ENCODE measurements around the gene TMED9.
A peak's percentile ranks its signal among the peaks of the same experiment; 100 is the strongest.
"Not testable (repeated sequence)": the region's sequence is repeated elsewhere in the genome, so short reads cannot be mapped to it uniquely, and the experiment has no call there.

The TMED9 gene

DNA sequence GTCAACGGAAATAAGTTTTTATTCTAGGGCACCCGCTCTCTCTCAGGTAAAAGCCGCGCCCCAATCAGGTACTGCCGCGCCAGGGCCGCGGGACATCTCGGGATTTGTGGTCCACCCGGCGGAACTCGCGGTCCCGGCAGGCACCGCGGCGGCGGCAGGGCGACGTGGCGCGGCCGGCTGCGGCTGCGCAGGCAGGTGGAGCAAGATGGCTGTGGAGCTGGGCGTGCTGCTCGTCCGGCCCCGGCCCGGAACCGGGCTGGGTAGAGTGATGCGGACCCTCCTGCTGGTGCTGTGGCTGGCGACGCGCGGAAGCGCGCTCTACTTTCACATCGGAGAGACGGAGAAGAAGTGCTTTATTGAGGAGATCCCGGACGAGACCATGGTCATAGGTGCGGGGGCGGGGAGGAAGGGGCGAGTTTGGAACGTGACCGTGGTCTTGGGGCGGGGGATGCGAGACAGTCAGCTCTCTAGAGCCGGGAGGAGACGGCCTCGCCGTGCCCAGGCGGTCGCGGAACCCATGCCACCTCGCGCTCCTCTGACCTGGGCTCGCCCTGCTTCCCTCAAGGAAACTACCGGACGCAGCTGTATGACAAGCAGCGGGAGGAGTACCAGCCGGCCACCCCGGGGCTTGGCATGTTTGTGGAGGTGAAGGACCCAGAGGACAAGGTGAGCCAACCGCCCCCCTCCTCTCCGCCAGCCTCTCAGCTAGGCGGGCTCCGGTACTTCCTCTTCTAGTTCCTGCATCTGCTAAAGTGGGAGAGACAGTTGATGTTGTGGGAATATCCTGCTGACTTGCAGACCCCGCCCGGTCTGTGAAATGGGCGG lies at the start of gene TMED9:
TMED9 (plus strand) TSS at position 194 of the 825 bp plus-strand sequence; CDS start at position 206, 12 bp downstream.
- DNase-seq = peak; percentile 72

DNA sequence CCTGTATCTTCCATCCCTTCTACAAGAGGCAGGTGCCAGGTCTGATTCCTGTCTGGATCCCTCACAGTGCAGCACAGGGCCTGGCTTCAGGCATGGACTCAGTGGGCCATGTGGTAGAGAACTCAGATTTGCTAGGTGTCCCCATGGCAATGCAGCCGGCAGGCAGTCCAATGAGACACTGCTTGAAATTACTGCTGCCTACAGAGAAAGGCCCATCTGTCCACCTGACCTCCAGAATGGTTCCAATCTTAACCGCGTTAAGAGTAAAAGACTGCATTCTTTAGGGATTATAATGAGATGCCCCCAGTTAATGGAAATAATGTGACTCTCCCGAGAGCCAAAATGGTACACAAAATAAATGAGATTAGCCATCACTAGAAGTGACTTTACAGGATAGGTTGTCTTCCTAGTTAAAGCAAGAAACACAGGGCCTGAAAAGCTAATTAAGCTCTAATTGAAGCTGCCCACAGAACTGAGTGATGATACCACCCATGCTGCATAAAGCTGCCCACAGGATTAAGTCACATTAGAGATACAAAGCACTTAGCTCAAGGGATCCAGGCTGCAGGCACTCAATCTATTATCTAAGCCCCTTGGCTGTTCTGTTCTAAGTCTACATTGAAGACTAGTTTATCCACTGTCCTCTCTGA lies 49.1 kb upstream of the TMED9 start:
- DNase-seq = no peak

DNA sequence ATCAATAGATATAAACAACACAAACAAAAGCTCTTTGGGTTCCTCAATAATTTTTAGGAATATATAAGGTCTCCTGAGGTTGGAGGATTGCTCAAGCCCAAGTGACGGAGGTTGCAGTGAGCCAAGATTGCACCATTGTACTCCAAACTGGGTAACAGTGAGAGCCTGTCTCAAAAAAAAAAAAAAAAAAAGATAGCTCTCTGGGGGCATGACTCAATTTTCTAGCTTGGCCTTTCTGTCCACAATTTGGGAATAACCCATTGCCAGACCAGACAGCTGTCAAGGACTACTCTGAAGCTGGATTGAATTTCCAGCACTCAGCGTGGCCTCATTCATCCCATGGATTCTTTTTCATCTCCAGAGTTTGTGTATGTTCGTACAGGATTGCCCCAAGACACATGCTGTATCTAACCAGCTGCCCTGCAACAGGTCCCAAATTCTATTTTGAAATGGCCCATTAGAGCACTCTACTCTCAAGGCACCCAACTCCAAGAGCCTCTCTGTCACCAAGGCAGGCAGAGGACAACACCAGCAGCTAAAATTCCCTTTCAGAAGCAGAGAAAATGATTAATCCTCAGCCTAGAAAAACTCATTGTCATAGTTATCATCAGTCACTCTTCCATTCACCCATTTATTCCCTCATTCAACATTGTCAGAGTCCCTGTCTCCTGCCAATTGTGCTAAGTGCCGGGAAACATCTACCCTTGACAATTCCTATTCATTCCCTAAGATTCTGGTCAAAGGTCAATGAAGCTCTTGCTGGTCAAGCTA lies 46.3 kb upstream of the TMED9 start:
- no peak for DNase-seq

DNA sequence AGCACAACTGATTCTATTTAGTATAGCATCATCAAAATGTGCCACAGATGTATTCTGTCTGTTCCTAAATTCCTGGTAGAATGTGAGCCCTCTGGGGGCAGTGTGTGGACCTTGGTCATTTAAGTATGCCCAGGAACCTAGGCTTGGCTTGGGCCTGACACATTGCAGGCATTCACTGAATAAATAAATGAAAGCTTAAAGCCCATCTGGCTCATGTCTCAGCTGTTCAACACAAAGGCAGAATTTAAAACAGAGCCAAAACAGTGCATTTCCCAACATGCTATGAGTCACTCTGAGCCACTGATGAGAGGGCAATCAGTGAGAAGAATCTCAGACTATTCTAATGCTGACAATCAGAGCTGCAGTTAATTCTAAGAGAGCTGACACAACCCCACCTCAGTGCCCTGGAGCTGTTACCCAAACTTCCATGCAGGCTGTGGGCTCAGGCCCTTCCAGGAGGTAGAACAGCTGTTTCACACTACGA lies 45.7 kb upstream of the TMED9 start:
- DNase-seq = no peak

DNA sequence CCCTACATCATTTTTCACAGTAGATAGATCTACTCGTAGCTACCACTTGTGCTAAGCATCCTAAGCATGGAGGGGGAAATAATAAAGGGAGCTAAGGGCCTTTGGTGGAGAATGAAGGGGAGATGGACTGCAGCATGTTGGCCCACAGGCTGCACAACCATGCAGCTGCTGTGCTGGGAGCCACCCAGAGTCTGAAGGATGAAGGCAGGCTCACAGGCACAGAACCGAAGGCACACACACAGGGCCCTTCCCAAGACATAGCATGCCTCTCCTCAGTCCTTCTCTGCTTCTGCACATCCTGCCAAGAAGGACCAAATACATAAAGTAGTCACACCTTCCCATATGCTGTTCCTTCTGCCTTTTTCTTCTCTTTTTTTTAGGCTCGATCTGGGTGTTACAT lies 44.3 kb upstream of the TMED9 start:
- DNase-seq = no peak

DNA sequence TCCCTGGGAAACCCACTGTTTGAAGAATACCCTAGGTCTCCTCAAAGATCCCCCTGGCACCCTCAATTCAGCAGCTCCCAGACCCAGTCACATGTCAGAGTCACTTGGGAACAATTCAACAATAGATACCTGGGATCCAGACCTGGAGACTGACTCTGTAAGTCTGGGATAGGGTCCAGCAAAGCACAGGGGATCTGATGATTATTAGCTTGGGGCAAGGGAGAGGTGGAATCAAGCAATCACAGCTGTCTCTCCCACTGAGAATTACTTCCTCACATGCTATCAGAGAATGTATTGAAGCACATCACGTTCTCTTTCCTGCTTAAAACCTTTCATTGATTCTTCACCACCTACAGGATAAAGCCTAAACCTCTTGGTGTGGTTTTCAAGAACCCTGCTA lies 43.5 kb upstream of the TMED9 start:
- DNase-seq = no peak

DNA sequence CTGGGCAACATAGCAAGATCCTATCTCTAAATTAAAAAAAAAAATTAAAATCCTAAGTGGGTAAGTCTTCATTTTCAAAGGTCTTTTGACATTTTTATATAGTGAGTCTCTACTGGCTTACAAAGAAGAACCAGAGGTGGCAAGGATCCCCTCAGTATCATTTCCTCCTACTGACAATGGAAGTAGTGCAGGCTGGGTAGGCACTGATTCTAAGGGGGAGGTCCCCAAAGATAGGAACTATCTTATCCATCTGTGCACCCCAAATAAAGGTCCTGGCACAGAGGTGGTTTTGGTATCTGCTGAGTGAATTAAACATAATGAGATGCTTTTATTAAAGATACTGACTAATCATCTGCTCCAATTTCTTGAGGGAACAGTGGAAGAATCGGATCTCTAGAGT lies 41.9 kb upstream of the TMED9 start:
- no peak for DNase-seq

DNA sequence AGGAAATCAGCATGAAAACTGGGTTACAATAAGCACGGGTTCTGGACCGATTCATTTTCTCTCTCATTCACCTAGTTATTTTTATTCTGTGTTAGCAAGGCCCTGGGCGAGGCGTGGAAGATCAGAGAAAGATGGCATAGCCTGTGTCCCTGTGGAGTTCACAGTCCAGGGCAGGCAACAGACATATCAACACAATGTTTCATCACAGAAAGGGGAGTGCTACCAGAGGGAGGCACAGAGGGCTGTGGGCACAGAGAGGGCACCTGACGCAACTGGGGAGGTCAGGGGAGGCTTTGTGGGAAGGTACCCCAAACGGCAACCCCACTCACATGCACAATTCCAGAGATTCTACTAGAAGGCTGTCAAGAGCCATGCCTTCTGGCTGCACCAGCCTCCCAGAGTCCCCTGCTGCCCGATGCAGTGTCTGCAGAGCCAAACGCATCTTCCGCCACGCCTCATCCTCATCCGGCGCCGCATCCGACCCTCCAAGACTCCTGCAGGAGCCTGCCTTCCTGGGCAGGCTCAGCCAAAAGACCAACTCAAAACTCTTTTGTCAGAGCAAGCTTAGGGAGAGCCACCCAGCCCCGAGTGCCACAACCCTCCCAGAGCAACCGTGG lies 39.1 kb upstream of the TMED9 start:
- no peak for DNase-seq

DNA sequence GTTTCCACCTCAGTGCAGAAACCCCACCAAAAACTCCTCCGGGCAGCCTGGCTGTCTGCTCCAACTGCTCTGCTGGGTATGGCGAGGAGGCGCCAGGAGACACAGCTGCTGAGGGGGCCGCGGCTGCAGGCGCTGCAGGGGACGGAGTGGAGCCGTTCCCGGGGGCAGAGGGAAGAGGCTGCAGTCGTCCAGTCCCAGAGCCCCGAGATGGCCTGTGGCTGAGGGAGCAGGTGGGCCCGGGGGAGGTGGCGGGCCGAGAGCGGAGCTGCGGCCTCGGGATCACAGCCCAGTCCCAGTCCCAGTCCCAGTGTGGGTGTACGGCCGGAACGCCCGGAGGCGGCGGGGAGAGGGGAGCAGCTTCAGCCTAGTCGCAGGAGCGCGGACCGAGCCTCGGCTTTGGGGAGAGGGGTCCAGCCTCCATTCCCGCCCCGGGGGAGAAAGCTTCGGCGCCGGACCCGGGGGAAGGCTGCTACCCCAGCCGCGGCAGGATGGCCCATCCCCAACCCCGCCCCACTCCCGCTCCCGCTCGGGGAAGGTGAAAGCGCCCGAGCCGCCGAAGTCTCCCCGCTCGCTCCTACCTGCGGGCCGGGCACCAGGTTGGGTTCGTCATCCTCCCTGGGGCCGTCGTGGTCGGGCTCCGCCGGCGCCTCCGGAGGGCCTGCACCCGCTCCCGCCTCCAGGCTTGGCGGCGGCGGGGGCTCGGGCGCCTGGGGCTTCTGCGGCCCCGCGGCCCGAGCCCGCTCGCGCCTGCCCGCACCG lies 38.2 kb upstream of the TMED9 start:
- no peak for DNase-seq

DNA sequence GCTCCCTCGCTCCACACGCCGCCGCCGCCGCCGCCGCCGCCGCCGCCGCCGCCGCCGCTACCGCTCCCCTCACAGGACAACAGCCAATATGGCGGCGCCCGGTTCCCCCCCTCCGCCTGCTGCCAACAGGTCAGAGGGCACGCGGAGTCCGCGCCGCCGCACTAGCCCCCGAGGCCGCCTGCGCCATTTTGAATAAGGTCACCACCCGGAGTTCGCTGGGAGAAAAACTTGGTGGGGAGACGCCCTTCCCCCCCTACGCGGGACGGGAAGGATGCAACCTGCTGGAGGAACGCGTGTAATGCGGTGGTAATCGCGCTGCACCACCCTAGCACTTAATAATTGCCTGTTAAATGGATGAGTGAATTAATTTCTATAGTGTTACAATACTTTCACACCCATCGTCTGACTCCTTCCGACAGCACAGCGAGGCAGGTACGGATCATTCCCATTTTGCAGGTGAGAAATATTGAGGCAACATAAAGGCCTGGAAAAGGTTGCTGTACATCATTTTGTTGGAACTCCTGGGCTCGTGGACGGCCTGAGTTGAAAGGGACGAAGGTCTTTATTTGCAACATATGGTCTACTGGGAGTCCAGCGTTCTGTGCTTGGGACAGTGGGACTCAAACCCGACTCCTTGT lies 37.4 kb upstream of the TMED9 start, which contains the start of gene FAM193B:
FAM193B (minus strand) TSS at position 90 of the 638 bp plus-strand sequence. CDS start 105 bp downstream, outside the sequence.
- DNase-seq = peak; percentile 77

DNA sequence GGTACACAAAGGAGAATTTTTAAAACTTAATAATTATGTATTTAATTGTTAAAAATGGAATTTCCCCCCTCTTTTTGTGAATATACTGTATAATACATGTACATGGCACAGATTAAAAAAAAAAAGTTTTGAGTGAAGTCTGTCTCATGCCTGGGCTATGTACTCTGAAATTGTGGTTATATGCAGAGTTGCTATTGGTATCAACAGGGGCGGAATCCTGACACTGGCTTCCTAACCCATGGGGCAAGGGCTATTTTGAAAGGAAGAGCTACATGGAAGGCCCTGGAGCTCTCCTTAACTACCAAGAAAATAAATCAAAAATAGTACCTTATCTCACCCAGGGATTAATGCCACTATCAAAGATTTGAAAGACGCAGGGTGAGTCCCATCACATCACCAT lies 36.8 kb upstream of the TMED9 start:
- no peak for DNase-seq

DNA sequence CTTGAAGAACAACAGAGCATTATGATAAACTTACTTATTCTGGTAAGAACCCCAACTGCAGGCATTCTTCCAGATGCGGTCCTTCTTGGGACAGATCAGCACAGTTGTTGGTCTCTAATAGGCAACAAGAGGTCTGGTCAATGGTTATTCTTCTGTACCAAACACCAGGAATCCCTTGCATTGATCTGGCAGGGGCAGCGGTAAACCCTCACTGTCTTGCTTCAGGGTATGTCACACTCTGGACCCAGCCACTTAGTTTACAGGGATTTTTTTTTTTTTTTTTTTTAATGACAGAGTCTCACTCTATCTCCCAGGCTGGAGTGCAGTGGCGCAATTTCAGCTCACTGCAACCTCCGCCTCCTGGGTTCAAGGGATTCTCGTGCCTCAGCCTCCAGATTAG lies 36.3 kb upstream of the TMED9 start:
- DNase-seq = no peak

DNA sequence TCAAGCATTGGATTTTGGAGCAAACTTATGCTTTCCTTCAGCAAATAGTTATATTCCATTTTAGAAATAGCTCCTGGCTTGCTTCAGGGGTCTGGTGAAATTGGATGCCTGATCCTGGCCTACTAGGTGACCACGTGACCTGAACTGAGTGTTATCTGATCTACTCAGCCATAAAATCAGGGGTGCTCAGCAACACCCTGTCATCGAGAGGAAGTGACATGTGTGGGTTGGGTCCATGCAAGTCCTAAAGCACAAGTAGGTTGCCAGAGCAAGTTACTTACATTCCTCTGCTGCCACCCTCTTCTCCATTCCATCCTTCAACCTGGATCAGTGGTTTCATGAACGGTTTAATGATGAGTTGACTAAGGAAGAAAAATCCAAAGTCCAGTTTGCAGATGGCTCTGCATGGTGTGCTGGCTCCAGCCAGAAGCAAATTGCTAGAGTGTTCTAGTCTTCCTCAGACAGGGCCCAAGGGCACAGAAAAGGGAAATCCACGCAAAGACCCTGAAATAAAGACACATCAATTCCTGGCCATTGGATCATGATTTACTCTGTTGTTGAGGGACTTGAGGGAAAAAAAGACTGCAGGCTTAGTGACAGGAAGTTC lies 34.9 kb upstream of the TMED9 start:
- DNase-seq = peak; percentile 41

DNA sequence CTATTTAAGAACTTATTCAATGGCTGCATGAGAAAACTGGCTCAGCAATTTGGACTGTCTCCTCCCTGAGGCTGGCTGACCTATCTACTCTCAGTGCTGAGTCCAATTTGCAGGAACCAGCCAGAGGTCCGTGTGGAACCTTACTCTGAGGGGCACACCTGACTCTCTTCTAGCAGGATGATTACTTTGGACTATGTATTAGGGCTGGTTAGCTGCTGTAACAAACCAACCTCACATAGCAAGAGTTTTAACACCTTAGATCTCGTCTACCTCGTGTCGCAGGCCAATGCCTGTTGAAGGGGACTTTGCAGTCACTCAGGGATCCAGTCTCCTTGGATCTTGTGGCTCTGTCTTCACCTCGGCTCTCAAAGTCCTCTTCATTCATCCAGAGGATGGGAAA lies 34.2 kb upstream of the TMED9 start:
- no peak for DNase-seq

DNA sequence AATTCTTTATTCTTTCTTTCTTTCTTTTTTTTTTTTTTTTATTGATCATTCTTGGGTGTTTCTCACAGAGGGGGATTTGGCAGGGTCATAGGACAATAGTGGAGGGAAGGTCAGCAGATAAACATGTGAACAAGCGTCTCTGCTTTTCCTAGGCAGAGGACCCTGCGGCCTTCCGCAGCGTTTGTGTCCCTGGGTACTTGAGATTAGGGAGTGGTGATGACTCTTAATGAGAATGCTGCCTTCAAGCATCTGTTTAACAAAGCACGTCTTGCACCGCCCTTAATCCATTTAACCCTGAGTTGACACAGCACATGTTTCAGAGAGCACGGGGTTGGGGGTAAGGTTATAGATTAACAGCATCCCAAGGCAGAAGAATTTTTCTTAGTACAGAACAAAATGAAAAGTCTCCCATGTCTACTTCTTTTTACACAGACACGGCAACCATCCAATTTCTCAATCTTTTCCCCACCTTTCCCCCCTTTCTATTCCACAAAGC lies 32.5 kb upstream of the TMED9 start:
- not testable (repeated sequence) for DNase-seq

DNA sequence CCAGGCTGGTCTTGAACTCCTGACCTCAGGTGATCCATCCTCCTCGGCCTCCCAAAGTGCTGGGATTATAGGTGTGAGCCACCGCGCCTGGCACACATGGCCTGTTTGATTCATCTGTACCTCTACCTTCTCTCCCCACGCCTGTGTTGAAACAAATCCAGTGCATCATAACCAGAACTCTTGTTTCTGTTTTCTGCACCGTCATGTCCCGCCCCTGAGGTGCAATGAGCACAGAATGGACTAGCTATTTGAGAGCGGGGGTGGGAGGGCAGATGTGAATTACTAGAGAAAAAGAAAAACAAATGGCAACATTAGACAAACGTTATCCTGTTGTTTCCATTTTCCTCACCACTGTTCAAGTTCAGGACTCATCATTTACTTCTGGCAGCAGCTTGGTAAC lies 27.0 kb upstream of the TMED9 start:
- no peak for DNase-seq

DNA sequence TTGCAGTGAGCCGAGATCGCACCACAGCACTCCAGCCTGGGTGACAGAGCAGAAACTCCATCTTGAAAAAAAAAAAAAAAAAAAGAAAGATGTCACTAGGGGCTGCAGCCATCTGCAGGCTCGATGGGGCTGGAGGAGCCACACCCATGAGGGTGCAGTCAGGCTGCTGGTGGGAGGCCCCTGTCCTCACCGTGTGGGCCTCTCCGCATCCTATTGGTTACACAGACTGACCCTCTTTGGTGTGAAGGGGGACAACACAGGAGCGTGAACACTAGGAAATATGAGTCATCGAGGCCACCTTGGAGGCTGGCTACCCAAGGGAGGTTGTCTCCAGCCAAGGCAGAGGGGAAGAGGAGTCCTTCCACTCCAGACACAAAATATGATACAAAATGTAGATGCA lies 23.7 kb upstream of the TMED9 start:
- DNase-seq = no peak

DNA sequence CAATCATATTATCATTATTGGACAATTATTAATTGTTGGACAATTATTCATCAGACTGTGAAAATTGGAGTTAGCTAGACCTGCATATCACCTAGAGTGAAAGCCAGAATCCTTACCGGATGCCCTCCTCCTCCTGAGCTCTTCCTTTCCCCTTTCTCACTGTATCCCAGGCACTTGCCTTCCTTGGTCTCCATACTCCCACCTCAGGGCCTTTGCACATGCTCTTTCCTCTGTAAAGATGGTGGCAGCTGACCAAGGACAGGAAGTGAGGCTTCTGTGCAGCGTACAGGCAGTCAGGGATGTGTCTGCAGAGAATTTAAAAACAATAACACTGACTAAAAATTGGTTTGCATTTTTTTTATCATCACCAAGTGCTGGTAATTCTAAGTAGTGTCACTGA lies 22.1 kb upstream of the TMED9 start:
- DNase-seq = no peak

DNA sequence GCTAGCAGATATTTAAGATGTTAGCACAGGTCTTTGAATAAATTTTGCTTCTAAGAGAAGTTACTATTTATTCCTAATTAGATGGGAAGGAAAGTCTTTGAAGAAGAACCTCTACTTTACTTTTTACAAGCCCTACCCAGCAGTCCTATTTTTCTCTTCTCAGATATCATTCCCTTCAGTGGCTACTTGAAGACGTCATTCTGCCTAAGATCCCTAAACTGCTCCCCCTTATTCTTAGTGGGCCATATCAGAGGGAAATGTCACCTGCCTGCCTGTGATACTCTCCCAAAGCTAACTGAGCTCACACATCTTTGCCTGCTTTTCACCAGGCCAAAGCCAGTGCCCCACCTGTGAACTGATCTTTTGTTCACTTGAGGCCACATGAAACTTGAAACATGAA lies 16.5 kb upstream of the TMED9 start:
- no peak for DNase-seq

DNA sequence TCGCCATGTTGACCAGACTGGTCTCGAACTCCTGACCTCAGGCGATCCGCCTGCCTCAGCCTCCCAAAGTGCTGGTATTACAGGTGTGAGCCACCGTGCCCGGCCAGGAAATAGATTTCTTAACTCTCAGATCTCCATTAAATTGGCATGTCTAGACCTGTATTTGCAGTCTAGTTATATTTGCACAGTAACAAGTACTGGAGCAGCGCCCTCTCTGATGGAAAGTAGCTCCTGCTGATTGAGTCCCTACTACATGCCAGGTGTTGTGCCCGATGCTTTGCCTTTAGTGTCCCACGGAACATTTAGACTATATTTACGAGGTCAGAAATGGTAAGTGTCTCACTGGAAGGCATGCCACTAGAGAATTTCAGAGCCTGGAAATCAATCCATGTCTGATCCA lies 15.8 kb upstream of the TMED9 start:
- no peak for DNase-seq

DNA sequence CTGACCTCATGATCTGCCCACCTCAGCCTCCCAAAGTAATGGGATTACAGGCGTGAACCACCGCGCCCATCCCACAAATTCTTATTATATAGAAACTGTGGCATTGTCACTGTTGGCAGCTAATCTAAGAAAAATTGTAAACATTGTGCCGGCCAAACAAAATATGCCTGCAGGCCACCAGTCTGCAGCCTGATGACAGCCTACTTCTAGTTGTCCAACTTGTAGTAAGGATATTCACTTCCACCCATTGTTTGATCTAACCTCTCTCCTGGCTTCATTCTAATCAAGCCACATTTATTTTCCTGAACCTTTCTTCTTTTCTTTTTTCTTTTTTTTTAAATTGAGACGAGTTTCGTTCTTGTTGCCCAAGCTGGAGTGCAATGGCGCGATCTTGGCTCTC lies 13.7 kb upstream of the TMED9 start:
- DNase-seq = no peak

Data from NCI-H510A treated with DMSO at 0.1 percent for 48 hours (cell line).